ENCODE data around the gene B4GALT2. TPM values are rescaled to one million over a fixed set of nuclear protein-coding genes. Genes with fewer than 3 reads are reported as not detected.

B4GALT2 gene, protein sequence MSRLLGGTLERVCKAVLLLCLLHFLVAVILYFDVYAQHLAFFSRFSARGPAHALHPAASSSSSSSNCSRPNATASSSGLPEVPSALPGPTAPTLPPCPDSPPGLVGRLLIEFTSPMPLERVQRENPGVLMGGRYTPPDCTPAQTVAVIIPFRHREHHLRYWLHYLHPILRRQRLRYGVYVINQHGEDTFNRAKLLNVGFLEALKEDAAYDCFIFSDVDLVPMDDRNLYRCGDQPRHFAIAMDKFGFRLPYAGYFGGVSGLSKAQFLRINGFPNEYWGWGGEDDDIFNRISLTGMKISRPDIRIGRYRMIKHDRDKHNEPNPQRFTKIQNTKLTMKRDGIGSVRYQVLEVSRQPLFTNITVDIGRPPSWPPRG
- total RNA-seq (ENCODE audit: low replicate concordance), result 19.7 and 99.1 TPM in 2 replicates

GRCh38 chr1:43978551-43979260, at the start of gene B4GALT2:
TSS of gene B4GALT2 (plus strand) at chr1:43979210. CDS start at chr1:43981161, 1,951 bp downstream.
- no peak for DNase-seq (ENCODE audit: low read depth)
- no peak for TF ChIP-seq CTCF (IDR thresholded peaks at IDR 0.05; ENCODE audit: insufficient read depth, low read length)
- H3K4me3 ChIP-seq (ENCODE audit: low read depth, low read length), result peak within 1 kb of the TSS; percentile 74

- no peak overlapping the region for H3K4me3 ChIP-seq (ENCODE audit: low read depth, low read length)
- DNase-seq (ENCODE audit: low read depth), result no peak
- peak; percentile 25 for TF ChIP-seq CTCF (IDR thresholded peaks at IDR 0.05; ENCODE audit: insufficient read depth, low read length)
Measured at GRCh38 chr1:43930168-43930948, 48.7 kb upstream of the B4GALT2 start.

DNA sequence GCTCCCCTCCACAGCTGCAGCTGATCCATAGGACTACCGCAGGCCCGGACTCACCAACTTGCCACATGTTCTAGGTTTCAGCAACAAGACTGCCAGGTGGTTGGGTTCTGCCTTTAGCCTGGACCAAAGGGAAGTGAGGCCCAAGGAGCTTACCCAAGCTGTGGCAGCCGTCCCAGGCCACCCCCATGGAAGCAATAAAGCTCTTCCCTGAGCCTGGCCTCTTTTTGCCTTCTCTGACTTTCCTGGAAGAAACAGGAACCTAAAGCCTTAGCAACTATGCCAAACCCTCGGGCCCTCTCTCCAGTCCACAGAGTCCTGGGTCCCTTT, 48.1 kb upstream of the B4GALT2 start:
- DNase-seq (ENCODE audit: low read depth), result no peak
- no peak for TF ChIP-seq CTCF (IDR thresholded peaks at IDR 0.05; ENCODE audit: insufficient read depth, low read length)
- no peak overlapping the region for H3K4me3 ChIP-seq (ENCODE audit: low read depth, low read length)

- no peak for TF ChIP-seq CTCF (IDR thresholded peaks at IDR 0.05; ENCODE audit: insufficient read depth, low read length)
- no peak for DNase-seq (ENCODE audit: low read depth)
- H3K4me3 ChIP-seq (ENCODE audit: low read depth, low read length), result no peak overlapping the region
Measured at GRCh38 chr1:43931711-43932660, 47.0 kb upstream of the B4GALT2 start.

GRCh38 chr1:43932786-43933385, 46.1 kb upstream of the B4GALT2 start:
- H3K4me3 ChIP-seq (ENCODE audit: low read depth, low read length), result peak overlapping the region; percentile 37
- DNase-seq (ENCODE audit: low read depth), result peak; percentile 49

More at GRCh38 chr1:43932786-43933385, 46.1 kb upstream of the B4GALT2 start:
- no peak for TF ChIP-seq CTCF (IDR thresholded peaks at IDR 0.05; ENCODE audit: insufficient read depth, low read length)
